Suprapubic skin (tissue), 3 donors: Measurements from ENCODE around the gene COL15A1.

ENCODE experiments used
- CTCF ChIP-seq, 2 donors: fragments of 200-600 bp in 1 of 2; fragments of 450-650 bp in 1 of 2; sonication (generic) in 1 of 2; IDR thresholded peaks; one replicate each; pipeline ENCODE4 v1.5.1; 2016 to 2019; ENCODE audit warnings: antibody characterized with exemption in 2 of 2, mild to moderate bottlenecking in 1 of 2, moderate library complexity in 1 of 2
- POLR2AphosphoS5 ChIP-seq, 3 donors: sonication (generic); formaldehyde crosslinking; IDR thresholded peaks; one replicate each; pipeline ENCODE4 v1.6.1; 2017; ENCODE audit warnings: antibody characterized with exemption in 3 of 3

GRCh38 chr9:99092643-99093491 lies 149.2 kb downstream of the COL15A1 start:
- no peak for TF ChIP-seq CTCF (IDR thresholded peaks at IDR 0.05)
- no peak for TF ChIP-seq POLR2AphosphoS5 (IDR thresholded peaks at IDR 0.05)
